Stimulated activated naive CD4-positive, alpha-beta T cell treated with Interleukin-2 at 50 U/mL for 16 hours (primary cell): ENCODE results near the gene CHD9NB.
"Not testable (repeated sequence)": the region's sequence is repeated elsewhere in the genome, so short reads cannot be mapped to it uniquely, and the experiment has no call there.

ENCODE experiments used
- DNase-seq: peaks from one replicate; lab custom pipeline; 2025; lab: John Stamatoyannopoulos, UW

The CHD9NB gene

GRCh38 chr16:53083119-53083518 lies 30.4 kb upstream of the CHD9NB start:
- no peak for DNase-seq

DNA sequence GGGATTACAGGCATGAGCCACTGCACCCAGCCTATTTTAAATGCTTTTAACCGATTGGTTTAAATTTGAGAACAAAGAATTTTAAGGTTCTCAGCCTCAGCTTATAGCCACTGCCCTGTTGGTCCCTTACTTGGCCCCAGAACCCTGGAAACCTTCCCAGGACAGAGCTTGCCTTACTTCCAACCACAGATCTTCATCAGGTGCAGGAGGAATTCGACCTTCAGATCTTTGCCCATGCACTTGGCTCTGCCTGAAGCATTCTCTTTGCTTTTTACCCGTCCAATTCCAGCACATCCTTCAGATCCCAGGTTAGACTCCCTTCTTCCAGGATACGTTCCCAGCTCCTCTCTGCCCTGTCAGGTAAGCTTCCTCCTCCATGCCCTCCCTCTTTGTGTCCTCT lies 29.8 kb upstream of the CHD9NB start:
- DNase-seq, result no peak

DNA sequence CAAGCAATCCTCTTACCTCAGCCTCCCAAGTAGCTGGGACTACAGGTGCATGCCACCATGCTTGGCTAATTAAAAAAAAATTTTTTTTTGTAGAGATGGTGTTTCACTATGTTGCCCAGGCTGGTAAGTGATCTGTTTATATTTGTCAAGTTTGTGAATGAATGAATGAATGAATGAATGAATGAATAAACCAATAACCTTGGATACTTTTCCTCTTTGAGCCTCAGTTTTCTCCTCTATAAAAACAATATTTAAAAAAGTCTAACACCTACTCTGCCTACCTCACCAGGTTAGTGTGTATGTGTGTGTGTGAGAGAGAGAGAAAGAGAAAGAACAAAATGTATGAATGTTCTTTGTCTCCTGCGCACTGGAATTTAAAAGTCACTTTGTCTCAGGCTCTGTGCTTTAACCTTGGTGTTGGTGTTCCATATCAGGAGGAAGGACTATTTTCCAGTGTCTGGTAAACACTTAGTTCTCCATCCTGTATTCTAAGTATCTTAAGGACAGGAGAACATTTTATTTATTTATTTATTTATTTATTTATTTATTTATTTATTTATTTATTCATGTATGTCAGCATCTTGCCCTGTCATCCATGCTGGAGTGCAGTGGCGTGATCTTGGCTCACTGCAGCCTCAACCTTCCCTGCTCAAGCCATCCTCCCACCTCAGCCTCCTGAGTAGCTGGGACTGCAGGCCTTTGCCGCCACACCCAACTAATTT lies 29.1 kb upstream of the CHD9NB start:
- DNase-seq, result no peak

GRCh38 chr16:53081032-53081424 lies 28.3 kb upstream of the CHD9NB start:
- no peak for DNase-seq

DNA sequence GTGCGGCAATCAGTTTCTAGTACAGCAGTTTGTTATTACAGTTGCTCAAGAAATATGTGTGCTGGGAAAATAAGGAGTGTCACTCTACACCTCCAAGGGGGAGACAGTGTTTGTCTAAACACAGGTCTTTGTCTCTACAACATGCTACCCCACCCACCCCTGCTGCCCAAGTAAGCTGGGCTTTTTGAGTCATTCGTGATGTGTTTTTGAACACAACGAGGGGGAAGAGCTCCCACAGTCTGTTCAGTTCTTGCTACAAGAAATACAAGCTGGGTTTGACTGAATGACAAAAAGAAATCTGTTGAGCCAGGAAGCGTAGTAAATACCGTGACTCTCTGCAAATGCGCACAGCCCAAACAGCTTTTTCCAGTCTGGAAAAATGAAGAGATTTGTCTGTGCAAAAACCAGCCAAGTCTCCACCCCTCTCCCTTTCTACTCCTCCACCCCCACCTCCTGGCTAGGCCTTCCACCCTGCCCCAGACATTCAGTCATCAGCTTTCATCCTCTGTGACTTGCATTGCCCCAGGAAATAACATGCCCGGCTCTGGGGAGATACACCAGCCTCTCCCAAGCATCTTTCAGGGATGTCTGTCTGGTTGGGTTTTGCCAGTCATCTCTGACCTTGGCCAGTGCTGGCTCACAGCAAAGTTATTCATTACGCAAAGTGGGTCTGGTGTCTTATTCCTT lies 27.8 kb upstream of the CHD9NB start:
- DNase-seq, result no peak

DNA sequence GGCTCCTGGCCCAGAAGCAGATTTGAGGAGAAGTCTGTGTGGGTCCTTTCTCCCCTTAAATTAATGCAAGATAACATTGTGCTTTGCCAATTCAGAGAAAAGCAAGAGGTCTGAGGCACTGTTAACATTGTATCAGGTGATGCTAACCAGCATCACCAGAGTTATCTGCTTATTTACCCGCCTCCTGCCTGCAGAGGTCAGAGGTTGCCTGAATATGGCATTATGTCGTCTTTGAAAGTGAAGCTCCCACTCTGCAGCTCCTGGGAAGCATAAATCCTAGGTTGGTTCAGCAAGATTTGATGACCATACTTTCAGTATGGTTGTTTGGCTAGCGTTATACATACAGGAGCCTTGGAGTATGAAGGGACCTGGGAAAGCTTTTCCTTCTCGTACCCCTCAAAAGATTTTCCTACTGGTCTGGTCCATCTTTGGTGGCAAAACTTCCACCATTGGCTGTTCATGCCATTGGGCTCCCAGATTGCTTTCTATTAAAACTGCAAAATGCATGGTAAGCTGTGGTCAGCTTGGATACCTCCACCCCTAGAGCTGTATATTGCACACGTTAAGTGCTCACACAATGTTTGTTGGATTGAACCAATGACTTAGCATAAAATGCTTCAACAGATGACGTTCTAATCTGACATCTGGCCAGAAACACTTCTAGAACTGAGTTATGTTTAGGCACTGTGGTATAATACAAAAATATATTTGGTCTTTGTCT lies 26.2 kb upstream of the CHD9NB start:
- no peak for DNase-seq

- no peak for DNase-seq
Measured at GRCh38 chr16:53078247-53078646, 25.6 kb upstream of the CHD9NB start.

- not testable (repeated sequence) for DNase-seq
Measured at GRCh38 chr16:53075461-53075860, 22.8 kb upstream of the CHD9NB start.

DNA sequence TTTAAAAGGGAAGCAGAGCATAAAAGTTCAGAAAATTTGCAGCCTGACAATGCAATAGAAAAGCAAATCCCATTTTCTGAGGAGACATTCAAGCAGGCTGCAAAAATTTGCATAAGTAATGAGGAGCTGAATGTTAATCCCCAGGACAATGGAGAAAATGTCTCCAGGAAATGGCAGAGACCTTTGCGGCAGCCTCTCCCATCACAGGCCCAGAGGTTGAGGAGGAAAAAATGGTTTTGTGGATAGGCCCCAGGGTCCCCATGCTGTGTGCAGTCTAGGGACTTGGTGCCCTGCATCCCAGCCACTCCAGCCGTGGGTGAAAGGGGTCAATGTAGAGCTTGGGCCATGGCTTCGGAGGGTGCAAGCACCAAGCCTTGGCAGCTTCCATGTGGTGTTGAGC lies 21.6 kb upstream of the CHD9NB start:
- DNase-seq, result not testable (repeated sequence)

GRCh38 chr16:53073022-53073421 lies 20.3 kb upstream of the CHD9NB start:
- no peak for DNase-seq

DNA sequence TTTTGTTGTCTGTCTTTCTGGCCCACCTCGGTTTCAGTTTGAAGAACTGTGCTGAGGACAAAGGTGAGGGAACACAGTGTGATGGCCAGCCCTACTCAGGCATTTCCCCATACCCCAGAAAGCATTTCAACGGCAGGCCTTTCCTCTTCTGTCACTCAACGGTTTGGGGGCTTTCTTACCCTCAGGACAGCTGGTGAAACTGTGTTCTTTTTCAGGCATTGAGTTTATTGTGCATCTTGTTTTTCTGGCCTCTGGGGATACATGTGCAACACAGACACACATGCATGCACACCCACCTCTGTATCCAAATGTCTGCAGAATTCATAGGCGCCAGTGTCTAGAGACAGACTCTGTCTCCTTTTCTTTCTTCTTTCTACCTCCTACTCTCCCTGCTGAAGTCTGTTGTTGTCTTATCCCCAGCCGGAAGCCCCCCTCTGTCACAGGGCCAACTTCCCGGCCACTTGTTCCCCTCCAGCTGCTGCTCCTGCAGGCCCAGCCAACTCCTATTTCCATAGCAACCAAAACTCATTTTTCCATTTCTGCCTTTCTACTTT lies 19.1 kb upstream of the CHD9NB start:
- no peak for DNase-seq

DNA sequence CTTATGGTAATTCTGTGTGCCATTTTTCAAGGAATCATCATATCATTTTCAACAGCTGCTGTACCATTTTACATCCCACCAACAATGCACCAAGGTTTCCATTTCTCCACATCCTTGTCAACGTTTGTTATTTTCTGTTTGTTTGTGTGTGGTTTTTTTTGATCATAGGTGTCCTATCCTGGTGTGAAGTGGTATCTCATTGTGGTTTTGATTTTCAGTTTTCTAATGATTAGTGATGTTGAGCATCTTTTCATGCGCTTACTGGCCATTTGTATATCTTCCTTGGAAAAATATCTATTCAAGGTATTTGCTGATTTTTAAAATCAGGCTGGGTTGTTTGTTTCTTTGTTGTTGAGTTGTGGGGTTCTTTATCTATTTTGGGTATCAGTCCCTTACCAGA lies 17.1 kb upstream of the CHD9NB start:
- no peak for DNase-seq

GRCh38 chr16:53068423-53068833 lies 15.7 kb upstream of the CHD9NB start:
- no peak for DNase-seq

DNA sequence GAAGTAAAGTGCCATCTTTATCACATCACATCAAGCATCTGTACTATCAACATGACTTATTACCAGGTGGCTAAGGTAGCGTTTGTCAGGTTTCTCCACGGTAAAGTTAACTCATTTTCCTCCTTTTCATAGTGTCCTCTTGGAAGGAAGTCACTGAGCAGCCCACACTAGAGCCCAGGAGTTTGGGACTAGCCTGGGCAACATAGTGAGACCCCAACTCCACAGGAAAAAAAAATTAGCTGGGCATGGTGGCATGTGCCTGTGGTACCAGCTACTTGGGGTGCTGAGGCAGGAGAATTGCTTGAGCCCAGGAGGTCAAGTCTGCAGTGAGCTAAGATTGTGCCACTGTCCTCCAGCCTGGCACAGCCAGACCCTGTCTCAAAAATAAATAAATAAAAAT lies 15.0 kb upstream of the CHD9NB start:
- DNase-seq, result no peak

DNA sequence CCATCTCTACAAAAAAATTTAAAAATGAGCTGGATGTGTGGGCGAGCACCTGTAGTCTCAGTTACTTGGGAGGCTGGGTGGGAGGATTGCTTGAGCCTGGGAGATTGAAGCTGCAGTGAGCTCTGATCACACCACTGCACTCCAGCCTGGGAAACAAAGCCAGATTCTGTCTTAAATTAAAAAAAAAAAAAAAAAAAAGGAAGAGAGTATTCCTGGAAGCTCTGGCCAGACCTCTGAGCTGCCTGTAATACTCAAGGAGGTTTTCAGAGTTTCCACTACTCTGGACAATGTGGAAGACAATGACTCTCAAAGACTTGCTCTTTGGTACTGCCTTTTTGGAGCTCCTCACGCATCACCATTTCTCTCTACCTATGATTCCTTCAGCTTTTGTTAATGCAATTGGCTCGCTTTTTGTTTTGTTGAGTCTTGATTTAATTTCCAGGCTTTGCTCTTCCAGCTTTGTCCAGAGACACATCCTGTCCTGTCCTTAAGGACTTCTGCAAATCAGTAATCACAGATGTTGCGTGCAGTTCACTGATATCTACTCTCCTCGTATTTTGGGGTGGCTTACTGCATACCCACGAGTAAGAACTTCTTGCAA lies 12.9 kb upstream of the CHD9NB start:
- no peak for DNase-seq

DNA sequence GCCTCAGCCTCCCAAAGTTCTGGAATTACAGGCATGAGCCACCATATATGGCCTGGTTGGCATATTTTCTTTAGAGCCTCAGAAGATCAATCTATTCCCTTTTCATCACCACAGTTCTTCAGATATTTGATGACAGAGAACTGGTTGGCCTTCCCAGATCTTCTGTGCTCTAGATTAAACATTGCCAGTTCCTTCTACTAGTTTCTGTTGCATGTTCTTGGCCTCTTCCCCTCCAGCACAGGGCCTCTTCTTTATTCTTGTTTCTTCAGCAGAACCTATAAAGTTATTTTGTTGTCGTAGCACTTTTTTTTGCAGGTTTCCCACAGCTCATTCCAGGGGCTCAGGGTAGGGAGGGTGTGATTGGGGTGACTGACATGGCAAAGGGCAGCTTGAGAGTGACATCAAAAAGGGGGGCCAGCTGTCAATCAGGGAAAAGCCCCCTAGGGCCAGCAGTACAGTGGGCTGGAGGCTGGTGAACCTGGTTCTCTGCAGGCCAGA lies 11.4 kb upstream of the CHD9NB start:
- DNase-seq, result no peak

- DNase-seq, result peak; percentile 2
Measured at GRCh38 chr16:53061701-53062159, 9.0 kb upstream of the CHD9NB start.

DNA sequence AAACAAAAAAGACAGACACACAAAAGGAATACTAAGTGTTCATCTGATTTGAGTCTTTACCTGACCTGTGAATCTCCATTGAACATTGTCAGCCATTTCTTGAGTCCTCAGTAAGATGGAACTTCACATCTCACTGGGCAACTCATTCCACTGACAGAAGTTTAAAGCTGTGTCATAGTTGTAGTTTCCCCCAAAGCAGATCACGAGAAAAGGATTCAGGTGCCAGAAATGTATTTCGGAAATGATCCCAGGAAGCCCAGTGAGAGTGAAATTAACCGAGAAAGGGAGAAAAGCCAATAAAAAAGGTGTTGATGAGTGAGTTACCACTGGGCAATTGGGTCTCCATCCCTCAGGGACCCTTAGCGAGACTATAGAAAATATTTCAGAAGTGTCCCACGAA lies 8.6 kb upstream of the CHD9NB start:
- DNase-seq, result no peak

- DNase-seq, result no peak
Measured at GRCh38 chr16:53059672-53060071, 7.0 kb upstream of the CHD9NB start.

DNA sequence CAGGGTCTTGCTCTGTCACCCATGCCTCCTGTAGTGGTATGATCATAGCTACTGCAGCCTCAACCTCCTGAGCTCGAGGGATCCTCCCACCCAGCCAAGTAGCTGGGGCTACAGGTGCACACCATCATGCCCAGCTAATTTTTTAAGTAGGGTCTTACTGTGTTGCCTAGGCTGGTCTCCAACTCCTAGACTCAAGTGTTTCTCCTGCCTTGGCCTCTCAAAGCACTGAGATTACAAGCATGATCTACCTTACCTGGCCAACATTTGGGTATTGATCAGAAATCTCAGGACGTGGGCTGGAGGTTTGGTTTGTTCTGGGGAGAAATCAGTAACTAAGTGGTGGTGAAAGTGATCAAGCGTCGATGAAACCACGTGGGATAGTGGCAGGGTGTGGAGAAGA lies 6.2 kb upstream of the CHD9NB start:
- DNase-seq, result no peak

DNA sequence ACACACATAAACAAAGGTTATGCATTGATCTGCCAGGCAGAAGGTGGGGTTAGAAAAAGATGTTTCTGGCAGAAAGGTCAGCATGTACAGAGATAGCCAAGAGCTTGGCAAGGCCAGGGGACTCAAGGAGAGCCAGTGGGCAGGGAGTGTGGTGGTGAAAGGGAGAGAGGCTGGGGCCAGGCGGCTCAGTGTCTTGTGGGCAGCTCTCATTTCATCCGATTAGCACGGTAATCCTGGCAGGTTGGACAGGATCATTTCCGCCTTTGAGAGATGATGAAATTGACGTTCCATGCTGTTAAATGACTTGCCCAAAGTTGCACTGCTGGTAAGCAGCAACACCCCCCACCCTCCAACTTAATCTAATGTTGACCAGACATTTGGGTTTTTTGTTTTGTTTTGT lies 5.7 kb upstream of the CHD9NB start:
- no peak for DNase-seq

GRCh38 chr16:53057658-53058057 lies 5.0 kb upstream of the CHD9NB start:
- DNase-seq, result no peak
